Activated CD4-positive, alpha-beta T cell treated with anti-CD3 and anti-CD28 coated beads for 24 hours (primary cell): Measurements from ENCODE around the gene GOLGA6L10.
A peak's percentile ranks its signal among the peaks of the same experiment; 100 is the strongest.
"Not testable (repeated sequence)": the region's sequence is repeated elsewhere in the genome, so short reads cannot be mapped to it uniquely, and the experiment has no call there.

ENCODE experiments used
- DNase-seq, 2 donors: peaks; one replicate each; pipeline ENCODE4 v3.0.0-alpha.2; 2020; ENCODE audit warnings: low read depth in 2 of 2

Gene GOLGA6L10

DNA sequence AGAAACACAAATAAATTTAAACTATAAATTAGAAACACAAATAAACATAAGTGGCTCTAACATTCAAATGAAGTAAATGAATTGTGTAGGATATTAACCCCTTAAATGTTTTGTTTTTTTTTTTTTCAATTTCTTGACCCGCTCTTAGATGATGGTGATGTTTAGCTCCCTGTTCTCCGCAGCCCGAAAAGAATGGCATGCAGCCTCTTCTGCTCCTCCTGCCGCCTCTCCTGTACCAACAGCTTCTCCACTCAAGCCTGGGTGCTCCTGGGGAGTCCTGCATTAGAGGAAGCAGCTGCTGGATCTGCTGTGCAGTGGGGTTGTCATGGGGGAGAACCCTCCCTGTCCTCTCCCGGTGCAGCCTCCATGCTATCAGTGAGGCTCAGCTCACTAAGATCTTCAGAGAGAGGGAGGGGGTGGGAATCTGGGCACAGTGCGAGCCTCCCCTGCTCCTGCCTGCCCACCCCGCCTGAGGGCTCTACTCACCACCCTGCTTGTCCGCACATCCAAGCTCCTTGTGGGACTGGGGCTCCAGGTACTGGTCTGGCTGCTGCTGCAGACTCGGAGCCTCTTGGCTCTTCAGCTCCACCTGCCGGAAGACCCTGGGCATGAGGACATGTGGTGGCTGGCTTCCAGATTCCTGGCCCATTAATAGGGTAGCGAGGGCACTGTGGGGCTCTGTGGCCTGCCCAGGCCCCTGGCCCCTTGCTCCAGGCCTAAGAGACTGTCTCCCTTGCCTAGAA is 6.5 kb downstream of the GOLGA6L10 start:
- peak; percentile 7 to 12 for DNase-seq

DNA sequence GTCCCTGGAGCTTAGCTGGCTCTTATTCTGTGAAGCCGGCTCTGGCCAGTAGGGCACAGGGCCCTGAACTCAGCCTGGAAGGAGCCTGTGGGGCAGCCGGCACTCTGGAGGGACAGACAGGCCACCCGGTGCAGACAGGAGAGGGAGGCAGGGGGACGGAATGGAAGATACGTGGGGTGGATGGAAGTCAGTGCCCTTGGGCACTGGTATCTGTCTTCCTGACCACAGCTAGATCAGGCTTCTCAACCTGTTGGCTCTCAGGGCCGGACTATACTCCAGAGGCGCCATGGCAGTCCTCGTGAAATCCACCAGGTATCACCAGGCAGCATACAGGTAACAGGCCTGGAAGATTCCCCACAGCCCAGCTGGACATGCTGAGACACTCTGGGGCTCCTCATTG is 10.7 kb downstream of the GOLGA6L10 start:
- DNase-seq, result not testable (repeated sequence)

DNA sequence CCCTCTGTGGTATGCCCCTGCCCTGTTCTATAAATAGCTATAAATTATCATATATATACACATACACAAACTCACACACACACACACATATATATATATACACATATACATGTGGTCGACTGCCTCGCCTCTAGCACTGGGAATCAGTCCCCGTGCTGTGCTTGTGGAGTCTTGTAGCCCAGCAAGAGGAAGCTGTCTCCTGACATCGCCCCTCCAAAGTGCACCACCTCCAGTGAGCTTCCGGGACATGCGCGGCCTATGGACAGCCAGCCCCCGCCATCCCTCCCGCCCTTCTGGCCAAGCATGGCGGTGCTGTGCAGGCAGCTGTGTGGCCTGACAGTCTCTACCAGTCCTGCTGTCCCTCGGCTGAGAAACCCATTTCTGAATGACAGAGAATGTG is 11.2 kb downstream of the GOLGA6L10 start:
- not testable (repeated sequence) for DNase-seq

DNA sequence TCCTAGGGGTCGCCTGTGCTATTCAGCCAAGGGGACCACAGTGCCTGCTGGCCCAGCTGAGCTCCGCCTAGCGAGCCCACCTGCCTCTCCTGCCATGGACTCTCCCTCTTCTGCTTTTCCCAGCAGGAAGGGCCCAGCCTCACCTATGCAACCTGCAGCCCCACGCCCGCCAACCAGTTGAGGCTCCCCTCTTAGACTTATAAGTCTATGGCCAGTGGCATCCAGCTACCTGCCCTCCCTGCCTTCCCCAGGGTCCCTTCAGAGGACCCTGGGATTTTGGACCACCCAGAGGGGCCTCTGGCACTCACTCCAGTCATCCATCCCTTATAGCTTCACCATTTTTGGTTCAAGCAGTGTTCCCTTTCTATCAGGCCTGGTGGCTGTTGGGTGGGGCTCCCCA is 12.2 kb downstream of the GOLGA6L10 start:
- not testable (repeated sequence) for DNase-seq

GRCh38 chr15:82336180-82336647 is 13.1 kb downstream of the GOLGA6L10 start:
- DNase-seq, result not testable (repeated sequence)

- not testable (repeated sequence) for DNase-seq
These were observed 14.3 kb downstream of the GOLGA6L10 start for GRCh38 chr15:82335006-82335405.

DNA sequence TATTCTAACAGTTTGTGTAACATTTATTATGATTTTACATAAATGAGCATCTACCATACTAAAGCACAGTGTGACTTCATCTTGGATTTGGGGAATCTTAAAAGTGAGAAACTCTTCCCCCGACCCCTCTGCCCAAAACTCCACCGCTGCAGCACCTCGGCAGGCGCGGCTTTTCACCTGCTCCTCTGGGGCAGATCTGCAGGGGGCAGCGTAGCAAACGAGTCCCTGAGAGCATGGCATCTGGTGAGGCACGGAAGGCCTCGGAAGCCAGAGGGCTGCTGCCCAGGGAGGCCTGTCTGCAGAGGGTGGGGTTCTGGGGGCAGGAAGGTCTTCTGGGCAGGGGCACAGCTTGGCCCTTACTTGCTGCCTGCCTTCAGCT is 14.7 kb downstream of the GOLGA6L10 start:
- not testable (repeated sequence) for DNase-seq

DNA sequence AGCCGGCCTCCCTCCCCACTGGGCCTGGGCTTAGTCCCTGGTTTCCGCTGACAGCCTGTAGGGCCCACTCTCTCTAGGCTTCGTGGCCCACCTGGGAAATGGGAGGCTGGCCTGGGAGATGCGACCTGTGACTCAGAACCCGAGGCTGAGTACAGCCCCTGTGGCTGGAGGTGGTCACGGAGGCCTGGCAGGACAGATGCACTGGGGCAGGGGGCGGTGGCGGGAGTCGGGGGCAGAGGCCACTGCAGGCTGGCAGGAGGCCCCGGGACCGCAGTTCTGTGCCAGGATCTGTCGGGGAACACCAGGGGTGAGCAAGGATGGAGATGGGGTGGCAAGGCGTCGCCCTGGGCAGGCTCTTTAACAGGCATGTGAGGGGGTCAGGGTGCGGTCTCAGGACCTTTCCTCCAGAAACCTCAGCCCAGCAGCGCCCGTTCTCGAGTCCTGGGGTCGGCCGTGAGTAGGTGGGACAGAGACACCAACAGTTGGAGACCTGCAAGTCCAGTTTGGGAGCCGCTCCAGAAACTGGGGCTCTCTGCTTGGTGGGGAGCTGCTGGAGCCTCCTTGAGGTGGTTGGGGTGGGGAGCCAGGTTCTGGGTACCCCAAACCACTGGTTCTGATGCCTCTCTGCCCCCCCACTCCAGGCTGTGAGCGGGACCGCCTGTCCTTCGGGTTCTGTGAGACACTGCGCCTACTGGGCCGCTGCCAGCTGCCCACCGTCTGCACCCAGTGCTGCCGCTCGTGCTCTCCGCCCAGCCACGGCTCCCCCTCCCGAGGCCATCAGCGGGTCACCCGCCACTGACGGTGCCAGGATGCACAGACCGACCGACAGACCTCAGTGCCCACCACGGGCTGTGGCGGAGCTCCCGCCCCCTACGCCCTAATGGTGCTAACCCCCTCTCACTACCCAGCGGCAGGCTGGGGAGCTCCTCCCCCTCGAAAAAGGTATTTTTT is 15.4 kb downstream of the GOLGA6L10 start:
- not testable (repeated sequence) for DNase-seq

GRCh38 chr15:82332711-82333602 is 16.3 kb downstream of the GOLGA6L10 start:
- not testable (repeated sequence) for DNase-seq

DNA sequence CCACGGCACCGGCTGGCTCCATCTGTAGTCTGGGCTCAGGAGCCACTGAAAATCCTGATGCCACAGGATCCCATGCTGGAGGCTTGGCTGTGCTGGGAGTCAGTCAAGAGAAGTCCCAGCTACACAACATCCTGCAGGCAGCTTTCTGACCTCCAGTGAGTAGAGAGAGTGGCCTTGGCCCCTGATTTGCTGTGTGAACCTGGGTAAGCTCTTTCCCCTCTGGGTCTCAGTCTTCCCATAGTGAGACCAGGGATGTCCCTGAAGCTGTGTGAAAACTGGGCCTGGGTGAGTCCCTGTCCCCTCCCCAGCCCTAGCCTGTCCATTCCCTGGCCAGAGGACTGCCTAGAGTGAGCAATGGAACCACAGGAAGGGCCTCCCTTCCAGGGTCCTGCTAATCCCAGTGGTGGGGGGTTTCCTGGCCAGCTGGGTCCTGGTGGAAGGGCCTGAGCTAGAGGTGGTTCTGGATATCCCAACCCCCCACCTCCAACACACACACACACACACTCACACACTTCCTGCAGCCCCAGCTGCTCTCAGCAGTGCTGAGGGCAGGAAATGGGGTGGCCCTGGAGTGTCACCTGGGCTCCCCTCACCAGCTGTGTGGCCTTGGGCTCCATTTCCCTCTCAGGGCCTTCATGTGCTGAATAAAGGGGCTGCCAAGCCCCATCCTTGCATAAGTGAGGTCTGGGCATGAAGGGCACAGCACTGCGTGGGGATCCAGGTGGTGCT is 17.5 kb downstream of the GOLGA6L10 start:
- not testable (repeated sequence) for DNase-seq

- DNase-seq, result not testable (repeated sequence)
These were observed 18.4 kb downstream of the GOLGA6L10 start for GRCh38 chr15:82330921-82331320.

DNA sequence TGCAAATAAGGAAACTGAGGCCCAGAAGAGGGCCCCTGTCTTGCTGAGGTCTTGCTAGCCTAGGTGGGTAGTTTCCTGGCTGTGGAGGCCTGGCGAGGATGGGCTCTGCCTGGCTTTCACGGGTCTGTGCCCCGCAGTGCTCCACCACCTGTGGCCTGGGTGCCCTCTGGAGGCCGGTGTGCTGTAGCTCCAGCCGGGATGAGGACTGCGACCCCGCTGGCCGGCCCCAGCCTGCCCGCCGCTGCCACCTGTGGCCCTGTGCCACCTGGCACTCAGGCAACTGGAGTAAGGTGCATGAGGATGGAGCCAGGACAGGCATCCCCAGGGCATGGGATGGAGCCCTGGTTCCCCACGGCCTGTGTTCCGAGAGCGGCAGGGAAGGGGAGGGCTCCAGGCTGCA is 20.2 kb downstream of the GOLGA6L10 start:
- not testable (repeated sequence) for DNase-seq

DNA sequence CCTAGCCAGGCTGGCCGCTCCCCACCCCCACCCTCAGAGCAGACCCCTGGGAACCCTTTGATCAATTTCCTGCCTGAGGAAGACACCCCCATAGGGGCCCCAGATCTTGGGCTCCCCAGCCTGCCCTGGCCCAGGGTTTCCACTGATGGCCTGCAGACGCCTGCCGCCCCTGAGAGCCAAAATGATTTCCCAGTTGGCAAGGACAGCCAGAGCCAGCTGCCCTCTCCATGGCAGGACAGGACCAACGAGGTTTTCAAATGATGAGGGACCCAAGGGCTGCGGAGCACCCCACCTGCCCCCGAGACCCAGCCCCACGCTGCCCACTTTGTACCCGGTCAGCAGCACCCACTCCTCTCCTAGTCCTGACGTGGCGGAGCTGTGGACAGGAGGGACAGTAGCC is 21.9 kb downstream of the GOLGA6L10 start:
- DNase-seq, result not testable (repeated sequence)

DNA sequence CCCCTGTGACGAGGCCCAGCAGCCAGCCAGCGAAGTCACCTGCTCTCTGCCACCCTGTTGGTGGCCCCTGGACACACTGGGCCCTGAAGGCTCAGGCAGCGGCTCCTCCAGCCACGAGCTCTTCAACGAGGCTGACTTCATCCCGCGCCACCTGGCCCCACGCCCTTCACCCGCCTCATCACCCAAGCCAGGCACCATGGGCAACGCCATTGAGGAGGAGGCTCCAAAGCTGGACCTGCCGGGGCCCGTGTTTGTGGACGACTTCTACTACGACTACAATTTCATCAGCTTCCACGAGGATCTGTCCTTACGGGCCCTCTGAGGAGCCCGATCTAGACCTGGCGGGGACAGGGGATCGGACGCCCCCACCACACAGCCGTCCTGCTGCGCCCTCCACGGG is 22.4 kb downstream of the GOLGA6L10 start:
- not testable (repeated sequence) for DNase-seq

- DNase-seq, result not testable (repeated sequence)
These were observed 23.6 kb downstream of the GOLGA6L10 start for GRCh38 chr15:82325646-82326045.

DNA sequence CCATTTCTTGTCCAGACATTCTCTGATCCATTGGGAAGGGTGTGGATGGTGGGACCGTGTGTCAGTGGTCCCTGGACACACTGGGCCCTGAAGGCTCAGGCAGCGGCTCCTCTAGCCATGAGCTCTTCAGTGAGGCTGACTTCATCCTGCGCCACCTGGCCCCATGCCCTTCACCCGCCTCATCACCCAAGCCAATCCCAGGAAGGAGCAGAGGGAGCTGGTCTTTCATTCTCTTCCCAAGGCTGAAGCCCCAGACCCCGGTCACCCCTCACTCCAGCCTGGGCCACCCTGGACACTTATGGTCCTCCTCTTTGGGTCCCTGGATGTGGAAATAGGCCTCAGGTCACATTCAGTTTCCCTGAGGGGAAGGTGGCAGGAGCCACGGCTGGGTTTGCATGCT is 24.4 kb downstream of the GOLGA6L10 start:
- not testable (repeated sequence) for DNase-seq

DNA sequence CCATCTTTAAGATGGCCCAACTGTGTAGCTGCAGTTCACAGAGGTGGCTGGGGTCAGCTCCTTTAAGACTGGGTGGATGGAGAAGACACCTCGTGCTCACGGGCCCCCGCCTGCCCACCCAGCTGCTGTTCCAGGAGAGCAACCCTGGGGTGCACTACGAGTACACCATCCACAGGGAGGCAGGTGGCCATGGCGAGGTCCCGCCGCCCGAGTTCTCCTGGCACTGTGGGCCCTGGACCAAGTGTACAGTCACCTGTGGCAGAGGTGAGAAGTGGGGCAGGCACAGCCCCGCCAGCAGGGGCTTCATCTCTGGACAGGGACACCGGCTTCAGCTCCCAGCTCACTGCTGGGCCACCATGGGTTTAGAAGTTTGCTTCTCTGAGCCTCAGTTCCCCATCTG is 26.8 kb downstream of the GOLGA6L10 start:
- DNase-seq, result not testable (repeated sequence)

DNA sequence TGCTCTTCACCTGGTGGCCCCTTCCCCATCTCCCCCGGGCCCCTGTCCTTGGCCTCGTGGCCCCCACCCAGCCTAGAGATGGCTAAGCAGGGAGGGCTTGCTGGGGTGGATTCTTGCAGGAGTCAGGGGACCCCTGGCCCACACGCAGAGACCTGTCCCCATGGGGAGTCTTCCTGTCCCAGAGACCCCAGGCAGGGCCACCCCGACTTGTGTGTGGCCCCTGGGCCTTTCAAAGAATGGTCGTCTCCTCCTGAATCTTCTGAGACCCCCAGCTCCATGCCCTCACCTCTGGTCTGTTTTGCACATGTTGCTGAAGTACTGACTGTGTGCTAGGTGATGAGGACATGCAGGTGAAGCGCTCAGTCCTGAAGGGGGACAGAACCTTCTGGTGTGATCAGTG is 28.4 kb downstream of the GOLGA6L10 start:
- not testable (repeated sequence) for DNase-seq

DNA sequence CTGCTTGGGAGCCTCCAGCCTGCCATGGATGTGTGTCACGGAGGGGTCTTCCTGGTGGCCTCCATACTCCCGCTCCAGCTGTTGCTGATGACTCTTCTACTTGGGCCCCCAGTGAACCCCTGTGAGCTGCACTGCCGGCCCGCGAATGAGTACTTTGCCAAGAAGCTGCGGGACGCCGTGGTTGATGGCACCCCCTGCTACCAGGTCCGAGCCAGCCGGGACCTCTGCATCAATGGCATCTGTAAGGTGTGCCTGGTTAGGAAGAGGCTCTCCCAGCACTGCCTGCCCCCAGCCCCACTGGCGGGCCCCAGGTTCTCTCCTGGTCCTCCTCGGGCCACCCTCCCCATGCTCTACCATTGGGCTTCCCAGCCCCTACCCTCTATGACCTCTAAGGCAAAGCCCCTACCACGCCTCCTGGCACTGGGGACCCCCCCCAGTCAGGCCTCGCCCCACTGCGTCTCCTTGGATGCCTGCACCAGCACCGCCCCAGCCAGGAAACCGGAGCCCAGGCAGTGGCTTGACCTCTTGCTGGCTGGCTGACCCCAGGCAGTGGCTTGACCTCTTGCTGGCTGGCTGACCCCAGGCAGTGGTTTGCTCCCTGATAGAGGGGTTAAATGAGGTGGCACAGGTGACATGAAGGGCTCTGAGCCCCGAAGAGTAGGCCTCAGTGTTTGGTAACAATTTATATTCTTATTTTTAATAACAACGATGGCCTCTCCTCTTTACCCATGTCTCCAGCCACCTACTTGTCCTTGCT is 29.6 kb downstream of the GOLGA6L10 start:
- DNase-seq, result not testable (repeated sequence)

GRCh38 chr15:82318281-82318680 is 31.0 kb downstream of the GOLGA6L10 start:
- not testable (repeated sequence) for DNase-seq
